SK-N-MC (cell line): ENCODE measurements around the gene CNOT8.
"Not testable (repeated sequence)": the region's sequence is repeated elsewhere in the genome, so short reads cannot be mapped to it uniquely, and the experiment has no call there.

ENCODE experiments used
- DNase-seq: peaks from one replicate; pipeline ENCODE4 v3.0.0-alpha.2; 2011; ENCODE audit warnings: low read depth, low spot score
- H3K27ac ChIP-seq: fragments of 200-600 bp; sonication (generic); 2 replicates; pipeline ENCODE4 v1.5.1; 2016; ENCODE audit warnings: mixed run types
- H3K36me3 ChIP-seq: fragments of 200-600 bp; sonication (generic); 2 replicates; pipeline ENCODE4 v1.6.1; 2017; ENCODE audit warnings: antibody characterized with exemption, low read length, mixed read lengths; ENCODE audit not compliant: insufficient read depth
- H3K4me3 ChIP-seq: fragments of 200-600 bp; sonication (generic); 2 replicates; pipeline ENCODE4 v1.5.1; 2016
- H3K9ac ChIP-seq: fragments of 200-600 bp; sonication (generic); 2 replicates; pipeline ENCODE4 v1.8.0; 2017; ENCODE audit warnings: mixed run types, mixed read lengths; ENCODE audit not compliant: insufficient read length
- H3K9me3 ChIP-seq: fragments of 200-600 bp; sonication (generic); 2 replicates; pipeline ENCODE4 v1.6.1; 2017; ENCODE audit warnings: low read depth, mild to moderate bottlenecking, antibody characterized with exemption, low read length, moderate library complexity, mixed read lengths
- EZH2 ChIP-seq: fragments of 200-600 bp; sonication (generic); IDR thresholded peaks from one replicate; pipeline ENCODE4 v1.6.1; 2017; ENCODE audit warnings: antibody characterized with exemption
- FOXP2 ChIP-seq: optimal IDR thresholded peaks from 2 replicates; pipeline ENCODE3; 2011; ENCODE audit warnings: mild to moderate bottlenecking, moderate library complexity; ENCODE audit not compliant: insufficient read depth; ENCODE audit errors: extremely low read length, control extremely low read depth
- POLR2AphosphoS5 ChIP-seq: IDR thresholded peaks from 2 replicates; pipeline ENCODE4 v1.6.1; 2012; ENCODE audit warnings: mild to moderate bottlenecking, low read depth, low read length, borderline replicate concordance

Gene CNOT8

DNA sequence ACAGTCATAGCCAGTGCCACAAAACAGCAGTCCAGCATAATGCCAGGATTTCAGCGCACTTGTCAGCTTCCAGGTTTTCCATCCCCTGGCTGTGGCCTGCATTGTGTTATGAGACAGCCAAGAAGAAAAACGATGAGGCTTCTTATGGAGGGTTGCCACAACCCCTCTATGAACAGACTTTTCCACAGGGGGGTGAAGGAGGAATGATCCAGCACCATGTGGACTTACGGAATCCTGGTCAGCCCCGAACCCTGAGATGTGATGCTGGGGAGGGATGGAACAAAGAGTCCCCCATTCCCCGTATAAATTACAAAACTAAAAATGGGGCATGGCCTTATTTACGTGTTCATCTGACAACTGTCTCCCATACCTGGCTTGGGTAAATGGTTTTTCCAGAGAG lies 40.6 kb upstream of the CNOT8 start:
- DNase-seq = no peak
- TF ChIP-seq FOXP2 (no peak), POLR2AphosphoS5 (no peak), EZH2 (no peak)
- Histone ChIP-seq H3K9ac (no peak overlapping the region), H3K36me3 (peaks cover 53% of the 10 kb centered on the region), H3K4me3 (no peak overlapping the region), H3K27ac (no peak overlapping the region), H3K9me3 (no peaks in the 10 kb centered on the region)

DNA sequence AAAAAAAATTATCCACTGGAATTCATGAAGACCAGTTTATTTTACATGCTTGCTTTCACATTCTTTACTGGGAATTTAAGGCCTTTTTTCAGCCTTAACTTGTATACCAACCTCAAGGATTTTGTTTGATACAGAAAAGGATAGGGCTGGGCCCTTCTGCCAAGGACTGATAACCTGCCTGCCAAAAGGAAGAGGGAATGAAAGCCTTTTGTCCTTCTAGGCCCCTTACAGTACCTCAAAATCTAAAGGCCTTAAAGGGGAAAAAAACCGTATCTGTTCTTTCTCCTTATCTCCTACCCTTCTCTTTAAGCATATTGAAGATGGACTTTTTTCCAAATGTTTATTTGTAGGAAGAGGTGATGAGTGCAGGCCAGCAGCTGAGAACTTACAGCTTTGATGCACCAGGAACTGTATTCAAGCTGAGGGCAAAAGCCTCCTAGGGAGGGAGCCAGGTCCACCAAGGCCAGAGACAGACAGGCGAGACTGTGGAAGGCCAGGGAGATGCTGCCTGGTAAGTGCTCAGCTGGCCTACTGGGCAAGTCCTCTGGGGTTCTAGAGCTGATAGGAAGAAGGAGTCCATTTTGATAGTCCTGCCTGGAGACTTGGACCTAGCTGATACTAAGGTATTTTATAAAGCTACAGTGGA lies 39.8 kb upstream of the CNOT8 start:
- Histone ChIP-seq H3K4me3 (no peak overlapping the region), H3K27ac (no peak overlapping the region), H3K36me3 (peaks cover 50% of the 10 kb centered on the region), H3K9ac (no peak overlapping the region), H3K9me3 (no peaks in the 10 kb centered on the region)
- no peak for DNase-seq
- no peak for TF ChIP-seq POLR2AphosphoS5
- TF ChIP-seq FOXP2 = no peak
- no peak for TF ChIP-seq EZH2

- Histone ChIP-seq H3K9me3 (no peaks in the 10 kb centered on the region), H3K9ac (no peak overlapping the region), H3K36me3 (peaks cover 42% of the 10 kb centered on the region), H3K27ac (no peak overlapping the region), H3K4me3 (no peak overlapping the region)
- DNase-seq = no peak
- TF ChIP-seq EZH2 = no peak
- no peak for TF ChIP-seq FOXP2
- TF ChIP-seq POLR2AphosphoS5 = no peak
Measured at GRCh38 chr5:154819546-154819945, 38.9 kb upstream of the CNOT8 start.

- peaks cover 34% of the 10 kb centered on the region for H3K36me3 ChIP-seq
- TF ChIP-seq FOXP2 (no peak), POLR2AphosphoS5 (no peak), EZH2 (no peak)
- no peak overlapping the region for H3K9ac ChIP-seq
- H3K9me3 ChIP-seq = no peaks in the 10 kb centered on the region
- H3K27ac ChIP-seq = no peak overlapping the region
- no peak for DNase-seq
- no peak overlapping the region for H3K4me3 ChIP-seq
Measured at GRCh38 chr5:154820383-154820782, 38.0 kb upstream of the CNOT8 start.

- not testable (repeated sequence) for H3K27ac ChIP-seq, H3K9ac ChIP-seq, H3K4me3 ChIP-seq, H3K9me3 ChIP-seq, DNase-seq
- H3K36me3 ChIP-seq = peaks cover 15% of the 10 kb centered on the region
Measured at GRCh38 chr5:154822896-154823295, 35.5 kb upstream of the CNOT8 start.

GRCh38 chr5:154823605-154824004 lies 34.8 kb upstream of the CNOT8 start:
- no peak overlapping the region for H3K4me3 ChIP-seq
- no peaks in the 10 kb centered on the region for H3K9me3 ChIP-seq
- TF ChIP-seq POLR2AphosphoS5 = no peak
- no peak for TF ChIP-seq EZH2
- no peak for TF ChIP-seq FOXP2
- no peak for DNase-seq
- H3K27ac ChIP-seq = no peak overlapping the region
- peaks cover 9% of the 10 kb centered on the region for H3K36me3 ChIP-seq
- no peak overlapping the region for H3K9ac ChIP-seq

DNA sequence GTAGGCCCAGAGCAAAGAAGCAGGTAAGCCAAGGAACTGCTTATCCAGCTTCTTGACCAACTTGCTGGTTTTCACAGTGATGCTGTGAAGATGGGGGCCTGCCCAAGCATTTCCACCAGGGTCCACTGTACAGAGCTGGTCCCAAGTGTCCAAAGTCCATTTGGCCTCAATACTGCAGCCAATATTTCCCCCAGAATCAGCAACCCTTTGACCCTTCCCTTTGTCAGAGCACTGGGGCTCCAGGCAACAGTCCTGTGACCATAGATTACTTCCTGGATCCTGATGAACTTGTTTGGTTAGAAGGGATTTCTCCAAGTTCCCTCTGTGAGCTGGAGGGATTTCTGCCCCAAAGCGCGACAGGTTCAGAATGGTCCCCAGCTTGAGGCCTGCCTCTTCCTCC lies 34.4 kb upstream of the CNOT8 start:
- peaks cover 6% of the 10 kb centered on the region; the same call in 1 of the 2 replicates for H3K36me3 ChIP-seq
- TF ChIP-seq FOXP2 = no peak
- no peak for TF ChIP-seq POLR2AphosphoS5
- no peak for TF ChIP-seq EZH2
- H3K9ac ChIP-seq = no peak overlapping the region
- DNase-seq = no peak
- no peaks in the 10 kb centered on the region for H3K9me3 ChIP-seq
- H3K4me3 ChIP-seq = no peak overlapping the region
- no peak overlapping the region for H3K27ac ChIP-seq

- peaks cover 14% of the 10 kb centered on the region for H3K36me3 ChIP-seq
- DNase-seq = no peak
- no peak overlapping the region for H3K4me3 ChIP-seq
- H3K27ac ChIP-seq = no peak overlapping the region
- no peaks in the 10 kb centered on the region for H3K9me3 ChIP-seq
- no peak overlapping the region for H3K9ac ChIP-seq
- TF ChIP-seq FOXP2 (no peak), POLR2AphosphoS5 (no peak)
Measured at GRCh38 chr5:154829181-154829588, 29.2 kb upstream of the CNOT8 start.

GRCh38 chr5:154829589-154830218 lies 28.7 kb upstream of the CNOT8 start:
- H3K9me3 ChIP-seq = no peaks in the 10 kb centered on the region
- H3K27ac ChIP-seq = no peak overlapping the region
- TF ChIP-seq POLR2AphosphoS5 (no peak), FOXP2 (no peak), EZH2 (no peak)
- DNase-seq = no peak
- no peak overlapping the region for H3K9ac ChIP-seq
- H3K36me3 ChIP-seq = peaks cover 14% of the 10 kb centered on the region
- no peak overlapping the region for H3K4me3 ChIP-seq
